Activated CD4-positive, alpha-beta T cell treated with anti-CD3 and anti-CD28 coated beads for 4 hours (primary cell): ENCODE measurements around the gene PTPN9.
"Not testable (repeated sequence)": the region's sequence is repeated elsewhere in the genome, so short reads cannot be mapped to it uniquely, and the experiment has no call there.

ENCODE experiments used
- DNase-seq, 2 donors: peaks; one replicate each; pipeline ENCODE4 v3.0.0-alpha.2; 2020

The PTPN9 gene

DNA sequence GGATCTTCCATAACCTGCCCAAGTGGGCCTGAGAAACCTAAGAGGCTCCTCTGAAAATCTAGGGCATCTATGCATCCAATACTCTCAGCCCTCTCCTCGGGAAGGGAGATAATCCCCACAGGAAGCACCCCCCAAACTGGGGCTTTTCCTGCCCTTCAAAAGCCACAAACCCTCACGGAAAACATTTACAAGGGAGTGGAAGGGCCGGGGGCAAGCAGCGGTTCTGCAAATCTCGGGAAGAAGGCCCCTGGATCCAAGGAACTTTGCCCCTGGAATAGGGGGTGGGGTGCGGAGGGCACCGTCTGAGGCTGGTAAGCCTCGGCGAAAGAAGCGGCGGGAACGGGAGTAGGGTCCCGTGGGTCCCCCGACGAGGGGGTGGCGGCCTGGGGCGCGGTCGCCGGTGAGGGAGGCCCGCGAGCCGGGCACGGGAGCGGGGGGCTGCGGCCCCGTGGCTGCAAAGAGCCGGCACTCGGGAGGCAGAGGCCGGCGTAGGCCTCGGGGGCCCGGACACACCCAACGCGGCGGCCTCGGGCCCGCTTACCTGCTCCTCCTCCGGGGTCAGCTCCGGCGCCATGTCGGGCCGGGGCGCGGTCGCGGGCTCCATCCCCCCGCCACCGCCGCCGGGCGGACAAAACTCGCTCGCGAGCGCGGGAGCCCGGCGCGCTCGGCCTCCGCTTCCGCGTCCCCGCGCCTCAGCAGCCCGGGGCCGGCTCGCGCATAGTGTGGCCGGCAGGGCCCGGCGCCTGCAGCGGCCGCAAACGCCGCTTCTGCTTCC lies 755 bp downstream of the PTPN9 start:
- peak; percentile 1 to 25 for DNase-seq

DNA sequence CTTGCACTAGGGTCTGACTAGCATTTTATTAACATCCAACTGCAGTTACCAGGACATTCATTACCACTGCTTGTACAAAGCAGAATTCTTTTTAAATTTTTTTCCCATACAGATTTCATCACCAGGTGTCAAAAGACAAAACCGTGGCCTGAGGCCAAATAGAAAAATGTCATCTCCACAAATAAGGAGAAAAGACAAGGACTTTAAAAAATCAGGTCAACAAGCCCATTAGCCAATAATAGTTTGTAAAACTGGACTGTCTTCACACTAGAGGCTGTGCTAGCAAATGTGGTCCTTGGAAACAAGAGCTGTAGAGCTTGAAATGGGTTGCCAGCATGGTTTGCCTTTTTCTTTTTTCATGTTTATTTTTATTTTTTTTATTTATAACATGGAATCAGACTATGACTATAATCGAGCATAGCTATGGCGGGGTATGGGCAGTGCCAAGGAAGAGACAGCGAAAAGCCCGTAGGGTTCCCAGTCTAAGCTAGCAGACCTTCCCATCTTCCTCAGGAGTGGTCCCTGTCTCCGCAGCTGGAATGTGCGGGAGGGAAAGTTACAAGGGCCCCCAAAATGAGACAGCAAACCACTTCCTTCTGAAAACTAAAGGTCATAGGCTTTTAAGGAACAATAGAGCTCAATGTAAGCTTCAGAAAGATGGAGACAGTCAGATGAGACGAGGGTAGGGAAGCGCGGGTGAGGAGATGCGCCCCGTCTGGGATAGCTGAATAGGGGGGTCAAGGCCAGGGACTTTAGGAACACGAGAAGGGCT lies 1.5 kb downstream of the PTPN9 start:
- peak in 1 of 2 donors; percentile 5 for DNase-seq

DNA sequence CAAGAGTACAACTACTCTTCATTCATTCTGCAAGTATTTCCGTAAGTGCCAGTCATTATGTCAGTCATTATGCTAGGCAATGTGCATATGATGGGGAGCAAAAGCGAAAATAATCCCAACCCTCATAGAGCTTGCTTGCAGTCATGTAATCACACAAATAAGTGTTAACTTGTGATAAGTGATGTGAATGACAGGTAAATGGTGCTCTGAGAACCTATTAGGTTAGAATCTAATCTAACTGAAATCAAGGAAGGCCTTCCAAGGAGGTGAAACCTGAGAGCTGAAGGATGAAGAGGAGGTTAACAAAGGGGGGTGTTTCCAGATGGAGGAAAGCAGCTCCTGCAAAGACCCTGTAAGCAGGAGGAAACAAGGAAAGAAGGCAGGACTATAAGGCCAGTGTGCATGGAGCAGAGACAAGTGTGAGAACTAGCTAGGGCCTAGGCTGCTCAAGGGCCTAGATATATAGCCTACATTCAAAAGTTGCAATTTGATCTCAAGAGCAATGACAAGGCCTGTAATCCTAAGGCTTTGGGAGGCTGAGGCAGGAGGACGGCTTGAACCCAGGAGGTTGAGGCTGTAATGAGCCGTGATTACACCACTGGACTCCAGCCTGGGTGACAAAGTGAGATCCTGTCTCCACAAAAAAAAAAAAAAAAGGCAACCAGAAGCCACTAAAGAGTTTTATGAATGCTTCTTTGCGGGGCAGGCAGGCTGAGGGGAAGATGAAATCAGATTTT lies 5.3 kb downstream of the PTPN9 start:
- no peak for DNase-seq

DNA sequence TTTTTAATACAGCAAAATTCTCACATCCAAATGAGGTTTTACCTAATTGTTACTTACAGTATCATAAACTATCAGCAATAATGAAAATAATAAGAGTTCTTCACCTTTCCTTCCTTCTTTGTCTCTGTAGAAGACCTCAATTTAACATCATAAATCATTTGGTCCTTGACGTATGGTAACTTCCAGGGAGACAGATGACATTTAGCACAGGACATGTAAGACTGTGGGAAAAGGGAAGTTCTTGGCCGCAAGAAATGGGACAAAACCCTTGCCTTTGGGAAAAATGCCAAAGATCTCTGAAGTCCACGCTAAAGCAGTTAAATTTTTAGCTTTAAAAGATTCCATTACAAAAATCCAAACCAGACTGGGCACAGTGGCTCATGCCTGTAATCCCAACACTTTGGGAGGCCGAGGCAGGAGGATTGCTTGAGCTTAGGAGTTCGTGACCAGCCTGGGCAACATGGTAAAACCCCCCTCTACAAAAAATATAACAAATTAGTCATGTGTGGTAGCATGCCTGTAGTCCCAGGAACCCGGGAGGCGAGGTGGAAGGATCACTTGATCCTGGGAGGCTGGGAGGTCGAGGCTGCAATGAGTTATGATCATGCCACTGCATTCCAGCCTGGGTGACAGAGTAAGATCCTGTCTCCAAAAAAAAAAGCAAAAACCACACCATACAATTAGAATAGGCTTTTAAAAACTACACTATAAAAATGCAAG lies 8.8 kb downstream of the PTPN9 start:
- no peak for DNase-seq

DNA sequence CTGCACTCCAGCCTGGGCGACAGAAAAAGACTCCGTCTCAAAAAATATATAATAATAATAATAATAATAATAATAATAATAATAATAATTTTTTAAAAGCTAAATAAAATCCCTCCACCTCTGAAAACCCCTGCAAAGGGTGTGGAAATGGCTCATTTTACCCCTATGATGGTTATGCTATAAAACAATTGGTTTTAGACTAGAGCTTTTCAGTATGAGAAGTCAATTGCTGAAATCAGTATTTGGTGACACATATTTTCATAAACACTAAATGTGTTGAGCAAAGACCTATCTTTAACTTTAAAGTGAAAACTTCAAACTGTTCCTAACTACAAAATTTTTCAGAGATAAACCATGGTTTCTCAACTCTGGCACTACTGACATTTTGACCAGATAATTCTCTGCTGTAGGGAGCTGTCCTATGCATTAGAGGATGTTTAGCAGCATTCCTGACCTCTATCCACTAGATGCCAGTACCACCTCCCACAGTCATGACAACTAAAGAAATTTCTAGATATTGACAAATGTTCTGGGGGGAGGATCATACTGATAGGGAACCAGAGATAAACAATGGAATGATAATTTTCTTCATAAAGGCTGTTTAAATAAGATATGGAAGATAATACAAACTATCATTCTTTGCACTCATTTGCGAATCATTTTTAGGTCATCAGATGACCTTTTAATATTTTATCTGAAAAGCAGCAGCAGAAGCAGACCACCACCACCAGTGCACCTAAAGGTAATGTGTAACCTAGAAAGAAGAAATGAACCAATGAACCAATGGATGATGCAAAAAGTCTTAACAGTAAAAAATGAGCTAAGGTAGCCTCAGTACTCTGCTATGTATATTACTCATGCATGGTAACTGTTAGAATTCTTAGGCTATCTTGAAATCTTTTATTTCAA lies 13.8 kb downstream of the PTPN9 start:
- no peak for DNase-seq

DNA sequence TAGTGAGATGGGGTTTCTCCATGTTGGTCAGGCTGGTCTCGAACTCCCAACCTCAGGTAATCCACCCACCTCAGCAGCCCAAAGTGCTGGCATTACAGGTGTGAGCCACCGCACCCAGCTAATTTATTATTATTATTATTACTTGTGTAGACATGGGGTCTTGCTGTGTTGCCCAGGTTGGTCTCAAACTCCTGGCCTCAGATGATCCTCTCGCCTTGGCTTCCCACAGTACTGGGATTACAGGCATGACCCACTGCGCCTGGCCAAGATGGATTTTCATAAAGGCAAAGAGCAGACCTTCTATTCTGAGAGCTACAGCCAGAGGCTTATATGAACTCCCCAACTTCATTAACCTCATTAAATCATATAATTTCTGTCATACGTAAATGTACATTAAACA lies 17.2 kb downstream of the PTPN9 start:
- no peak for DNase-seq

DNA sequence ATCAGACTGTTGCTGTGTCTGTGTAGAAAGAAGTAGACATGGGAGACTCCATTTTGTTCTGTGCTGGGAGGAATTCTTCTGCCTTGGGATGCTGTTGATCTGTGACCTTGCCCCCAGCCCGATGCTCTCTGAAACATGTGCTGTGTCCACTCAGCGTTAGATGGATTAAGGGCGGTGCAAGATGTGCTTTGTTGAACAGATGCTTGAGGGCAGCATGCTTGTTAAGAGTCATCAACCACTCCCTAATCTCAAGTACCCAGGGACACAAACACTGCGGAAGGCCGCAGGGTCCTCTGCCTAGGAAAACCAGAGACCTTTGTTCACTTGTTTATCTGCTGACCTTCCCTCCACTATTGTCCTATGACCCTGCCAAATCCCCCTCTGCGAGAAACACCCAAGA lies 19.8 kb downstream of the PTPN9 start:
- not testable (repeated sequence) for DNase-seq

DNA sequence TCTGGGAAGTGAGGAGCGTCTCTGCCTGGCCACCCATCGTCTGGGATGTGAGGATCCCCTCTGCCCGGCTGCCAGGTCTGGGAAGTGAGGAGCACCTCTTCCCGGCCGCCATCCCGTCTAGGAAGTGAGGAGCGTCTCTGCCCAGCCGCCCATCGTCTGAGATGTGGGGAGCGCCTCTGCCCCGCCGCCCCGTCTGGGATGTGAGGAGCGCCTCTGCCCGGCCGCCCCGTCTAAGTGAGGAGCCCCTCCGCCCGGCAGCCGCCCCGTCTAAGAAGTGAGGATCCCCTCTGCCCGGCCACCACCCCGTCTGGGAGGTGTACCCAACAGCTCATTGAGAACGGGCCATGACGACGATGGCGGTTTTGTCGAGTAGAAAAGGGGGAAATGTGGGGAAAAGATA lies 20.2 kb downstream of the PTPN9 start:
- not testable (repeated sequence) for DNase-seq

DNA sequence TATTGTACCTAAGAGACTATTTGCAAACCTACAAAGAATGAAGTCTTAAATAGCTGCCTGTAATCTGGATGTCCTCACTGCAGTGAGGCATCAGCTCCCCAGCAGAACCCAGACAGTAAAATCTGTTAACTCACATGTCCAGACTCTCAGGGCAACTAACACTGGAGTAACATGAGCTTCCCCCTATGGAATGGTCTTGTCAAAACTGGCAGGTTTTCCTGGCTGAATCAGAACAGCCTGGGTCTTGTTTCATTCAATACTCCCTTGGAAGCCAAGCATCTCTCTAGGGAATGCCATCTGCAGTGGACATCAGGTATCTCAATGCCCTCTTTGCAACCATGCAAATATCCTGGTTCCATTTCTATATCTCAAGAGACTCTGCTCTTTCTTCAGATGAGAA lies 24.4 kb downstream of the PTPN9 start:
- DNase-seq: no peak

DNA sequence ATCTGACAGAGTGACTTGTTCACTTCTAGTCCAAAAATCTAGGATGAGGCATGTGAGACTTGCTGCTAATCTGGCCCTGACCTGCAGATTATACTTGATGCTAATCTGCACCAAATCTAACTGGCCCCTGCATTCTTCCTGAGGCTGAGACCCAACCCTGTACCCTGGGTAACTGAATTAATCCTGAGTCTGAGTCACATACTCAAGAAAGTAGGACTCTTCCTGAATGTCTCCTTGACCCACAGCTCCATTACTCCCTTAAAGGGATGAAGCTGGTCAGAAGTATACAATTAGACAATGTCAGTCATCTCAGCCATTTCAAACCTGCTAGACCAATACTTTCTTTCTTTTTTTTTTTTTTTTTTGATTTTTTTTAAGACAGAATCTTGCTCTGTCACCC lies 25.5 kb downstream of the PTPN9 start:
- DNase-seq: no peak

DNA sequence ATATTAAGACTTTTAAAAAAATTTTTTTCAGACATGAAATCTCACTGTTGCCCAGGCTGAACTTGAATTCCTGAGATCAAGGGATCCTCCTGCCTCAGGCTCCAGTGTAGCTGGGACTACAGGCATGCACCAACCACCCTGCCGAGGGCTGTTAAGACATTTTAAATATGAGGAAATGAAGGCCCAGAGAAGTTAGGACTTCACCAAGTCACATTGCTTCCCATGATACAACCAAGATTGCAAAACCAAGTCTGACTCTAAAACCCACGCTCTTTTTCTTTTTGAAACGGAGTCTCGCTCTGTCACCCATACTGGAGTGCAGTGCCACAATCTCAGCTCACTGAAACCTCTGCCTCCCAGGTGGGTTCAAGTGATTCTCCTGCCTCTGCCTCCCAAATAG lies 28.0 kb downstream of the PTPN9 start:
- DNase-seq: no peak

DNA sequence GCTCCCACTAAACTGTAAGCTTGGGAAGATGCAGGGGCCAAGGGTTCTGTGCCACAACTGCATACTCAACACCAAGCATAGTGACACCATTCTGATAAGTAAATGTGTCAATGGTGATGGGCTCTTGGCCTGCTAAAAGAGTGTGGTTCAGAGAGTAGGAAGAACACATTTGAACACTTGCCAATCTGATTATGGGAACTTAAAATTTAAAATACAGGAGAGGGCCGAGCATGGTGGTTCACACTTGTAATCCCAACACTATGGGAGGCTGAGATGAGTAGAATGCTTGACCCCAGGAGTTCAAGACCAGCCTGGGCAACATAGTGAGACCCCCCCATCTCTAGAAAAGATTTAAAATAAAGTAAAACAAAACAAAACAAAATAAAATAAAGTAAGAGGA lies 34.1 kb downstream of the PTPN9 start:
- no peak for DNase-seq

DNA sequence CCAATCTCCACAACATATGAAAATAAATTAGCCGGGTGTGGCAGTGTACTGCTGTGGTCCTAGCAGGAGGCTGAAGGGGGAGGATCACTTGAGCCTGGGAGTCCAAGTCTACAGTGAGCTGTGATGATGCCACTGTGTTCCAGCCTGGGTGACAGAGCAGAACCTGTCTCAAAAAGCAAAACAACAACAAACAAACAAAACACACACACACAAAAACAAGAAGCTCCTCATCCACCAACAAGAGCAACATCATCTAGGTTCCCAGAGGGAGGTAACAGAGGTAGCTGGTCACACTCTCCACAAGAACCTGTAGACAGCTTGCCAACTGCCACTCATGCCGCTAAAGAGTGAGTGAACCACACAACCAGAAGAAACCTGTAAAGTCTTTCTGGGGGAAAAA lies 34.8 kb downstream of the PTPN9 start:
- DNase-seq: no peak

DNA sequence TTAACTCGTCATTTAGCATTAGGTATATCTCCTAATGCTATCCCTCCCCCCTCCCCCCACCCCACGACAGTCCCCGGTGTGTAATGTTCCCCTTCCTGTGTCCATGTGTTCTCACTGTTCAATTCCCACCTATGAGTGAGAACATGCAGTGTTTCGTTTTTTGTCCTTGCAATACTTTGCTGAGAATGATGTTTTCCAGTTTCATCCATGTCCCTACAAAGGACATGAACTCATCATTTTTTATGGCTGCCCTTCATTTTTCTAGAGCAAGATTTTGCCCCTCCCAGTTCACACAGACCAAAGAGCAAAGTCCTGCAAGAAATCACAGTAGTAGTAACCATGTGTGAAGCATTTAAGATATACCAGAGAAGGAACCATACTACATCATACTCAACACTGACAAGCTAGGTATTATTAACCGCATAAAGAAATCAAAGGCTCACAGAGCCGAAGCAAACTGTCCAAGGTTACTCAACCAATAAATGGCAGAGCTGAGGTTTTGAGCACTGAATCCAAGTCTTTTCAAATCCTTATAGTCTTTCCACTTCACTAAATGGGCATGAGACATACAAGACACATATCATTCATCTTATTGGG lies 36.1 kb downstream of the PTPN9 start:
- not testable (repeated sequence) for DNase-seq

DNA sequence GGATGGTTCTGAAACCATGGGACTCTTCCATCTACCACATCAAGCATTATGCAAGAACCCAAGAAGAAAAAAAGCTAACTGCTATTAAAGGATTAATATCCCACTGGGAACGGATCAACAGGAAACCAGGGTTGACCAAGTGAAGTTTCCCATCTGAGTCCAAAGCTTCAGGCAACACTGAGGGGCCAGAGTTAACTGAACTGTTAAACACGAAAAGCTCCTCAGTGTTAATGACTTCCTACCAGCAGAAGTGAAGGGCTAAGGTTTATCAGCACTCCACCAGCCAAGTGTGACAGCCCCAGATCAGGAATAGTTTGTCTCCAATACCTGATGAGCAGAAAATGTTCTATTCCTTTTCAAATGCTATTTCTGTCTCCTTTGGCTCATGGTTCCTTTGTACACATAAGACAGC lies 36.7 kb downstream of the PTPN9 start:
- DNase-seq: no peak

DNA sequence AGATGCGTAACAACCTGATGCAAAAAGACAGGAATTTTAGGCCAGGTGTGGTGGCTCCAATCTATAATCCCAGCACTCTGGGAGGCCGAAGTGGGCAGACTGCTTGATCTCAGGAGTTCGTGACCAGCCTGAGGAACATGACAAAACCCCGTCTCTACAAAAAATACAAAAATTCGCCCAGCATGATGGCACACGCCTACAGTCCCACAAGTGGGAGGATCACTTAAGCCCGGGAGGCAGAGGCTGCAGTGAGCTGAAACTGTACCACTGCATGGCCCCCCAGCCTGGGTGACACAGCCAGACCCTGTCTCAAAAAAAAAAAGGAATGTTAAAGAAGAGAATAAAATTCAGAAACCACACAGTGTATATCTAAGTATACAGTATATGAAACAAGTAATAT lies 40.7 kb downstream of the PTPN9 start:
- no peak for DNase-seq

DNA sequence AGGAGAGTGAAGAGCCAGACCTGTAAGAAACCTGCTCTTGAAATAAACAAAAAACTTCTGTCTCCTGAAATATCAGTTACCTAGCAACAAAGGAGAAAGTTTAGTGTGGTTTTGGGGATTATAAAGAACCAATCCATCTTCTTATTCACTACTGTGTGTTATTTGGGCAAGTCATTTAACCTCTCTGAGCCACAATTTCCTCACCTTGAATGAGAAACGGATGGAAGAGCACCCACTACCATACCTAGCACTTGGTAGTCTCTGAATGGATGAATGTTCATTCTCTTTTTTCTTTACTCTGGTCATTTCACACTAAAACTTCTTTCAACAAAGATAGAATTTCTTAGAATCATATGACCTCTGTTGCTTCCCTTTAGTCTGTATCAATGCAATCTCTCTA lies 45.2 kb downstream of the PTPN9 start:
- no peak for DNase-seq

DNA sequence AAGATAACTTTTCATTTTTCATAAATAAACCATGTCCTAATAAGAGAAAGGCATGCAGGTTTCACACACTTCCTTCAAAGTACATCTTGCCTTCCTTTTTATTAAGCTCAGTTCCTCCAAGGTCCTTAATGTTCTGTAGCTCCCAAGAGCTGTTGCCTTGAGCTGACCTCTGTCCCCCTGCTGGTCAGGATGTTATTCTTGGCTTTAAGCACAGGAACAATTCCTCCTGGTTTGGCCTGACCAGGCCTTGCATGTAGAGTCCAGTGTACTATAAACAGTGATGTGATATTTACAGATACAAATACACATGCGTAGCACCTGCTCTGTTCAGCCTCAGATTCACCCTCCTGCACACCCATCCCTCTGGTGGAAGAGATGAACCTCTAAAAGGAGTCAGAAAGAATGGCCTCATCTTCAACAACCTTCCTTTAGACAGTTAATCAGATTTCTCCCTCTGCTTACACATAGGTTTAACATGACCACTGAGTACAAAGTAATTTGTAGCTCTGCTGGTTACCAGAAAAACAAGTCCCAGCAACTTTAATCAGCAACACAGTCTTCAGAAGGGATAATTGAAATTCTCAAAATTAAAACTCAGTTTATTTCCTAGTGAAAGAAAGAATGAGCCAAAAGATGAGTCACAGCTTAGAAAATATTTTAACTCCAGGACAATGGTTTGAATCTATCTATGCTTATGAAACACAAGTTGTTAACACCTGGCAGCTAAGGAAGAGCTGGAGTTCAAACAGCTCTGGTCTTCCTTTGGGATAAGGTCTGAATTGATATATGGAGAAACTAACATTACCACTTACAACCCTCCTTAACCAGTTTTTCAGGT lies 46.5 kb downstream of the PTPN9 start:
- DNase-seq: no peak

DNA sequence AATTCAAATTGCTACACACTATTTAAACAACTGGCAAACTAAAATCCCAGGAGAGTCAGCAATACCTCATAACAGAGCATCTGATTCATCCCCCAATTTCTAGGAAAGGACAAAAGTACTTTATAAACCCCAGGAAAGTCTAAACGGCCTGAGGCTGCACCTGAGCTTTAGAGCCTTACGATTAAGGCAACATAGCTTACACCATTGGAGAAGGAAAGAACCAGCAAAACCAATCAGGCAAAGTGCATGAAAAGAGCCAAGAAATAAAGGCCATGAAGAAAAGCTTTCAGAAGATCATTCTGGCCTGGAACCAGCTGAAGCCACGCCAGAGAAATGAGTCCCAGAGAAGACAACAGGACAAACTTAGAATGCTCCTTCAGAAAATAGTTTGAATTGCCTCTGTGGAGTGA lies 48.1 kb downstream of the PTPN9 start:
- no peak for DNase-seq

DNA sequence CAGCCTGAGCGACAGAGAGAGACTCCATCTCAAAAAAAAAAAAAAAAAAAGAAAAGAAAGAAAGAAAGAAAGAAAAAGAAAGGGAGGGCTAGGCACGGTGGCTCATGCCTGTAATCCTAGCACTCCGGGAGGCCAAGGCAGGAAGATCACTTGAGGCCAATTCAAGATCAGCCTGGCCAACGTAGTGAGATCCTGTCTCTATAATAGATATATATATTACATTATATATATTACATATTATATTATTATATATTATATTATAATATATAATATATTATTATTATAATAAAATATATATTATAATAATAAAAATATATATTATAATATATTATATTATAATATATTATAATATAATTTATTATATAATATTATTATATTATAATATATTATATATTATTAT lies 48.9 kb downstream of the PTPN9 start:
- DNase-seq: no peak

DNA sequence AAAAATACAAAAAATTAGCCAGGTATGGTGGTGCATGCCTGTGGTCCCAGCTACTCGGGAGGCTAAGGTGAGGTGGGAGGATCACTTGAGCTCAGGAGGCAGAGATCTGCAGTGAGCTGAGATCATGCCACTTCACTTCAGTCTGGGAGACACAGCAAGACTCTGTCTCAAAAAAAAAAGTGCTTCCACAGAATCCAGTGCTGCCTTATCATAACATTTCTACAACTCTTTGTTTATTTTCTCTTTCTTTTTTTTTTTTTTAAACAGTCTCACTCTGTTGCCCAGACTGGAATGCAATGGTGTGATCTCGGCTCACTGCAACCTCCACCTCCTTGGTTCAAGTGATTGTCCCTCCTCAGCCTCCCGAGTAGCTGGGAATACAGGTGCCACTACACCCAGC lies 53.4 kb downstream of the PTPN9 start:
- DNase-seq: not testable (repeated sequence)
